IMR-90 (cell line): ENCODE measurements around the gene DPF3.

ENCODE experiments used
- NFE2L2 ChIP-seq: fragments of 150-350 bp; IDR thresholded peaks from 2 replicates; pipeline ENCODE4 v1.6.1; 2016; ENCODE audit warnings: low read depth, mild to moderate bottlenecking, low read length
- POLR2A ChIP-seq: IDR thresholded peaks from 2 replicates; pipeline ENCODE4 v1.6.1; 2012; ENCODE audit warnings: mild to moderate bottlenecking, low read depth, low read length
- RAD21 ChIP-seq: IDR thresholded peaks from 2 replicates; pipeline ENCODE4 v1.6.1; 2012; ENCODE audit warnings: low read length, improper control_type of control experiment
- RCOR1 ChIP-seq: IDR thresholded peaks from 2 replicates; pipeline ENCODE4 v1.6.1; 2012; ENCODE audit warnings: mild to moderate bottlenecking, low read length, improper control_type of control experiment; ENCODE audit not compliant: insufficient replicate concordance
- SMC3 ChIP-seq: fragments of 150-350 bp; IDR thresholded peaks from 2 replicates; pipeline ENCODE4 v1.6.1; 2016; ENCODE audit warnings: low read depth, mild to moderate bottlenecking, antibody characterized with exemption, low read length, moderate library complexity
- TF ChIP-seq, protein P1 (sequence below): fragments of 150-350 bp; IDR thresholded peaks from 2 replicates; pipeline ENCODE4 v1.6.1; 2017; ENCODE audit warnings: mild to moderate bottlenecking, antibody characterized with exemption, low read length, low read depth
- TF ChIP-seq, protein P2 (sequence below): conservative IDR thresholded peaks from 2 replicates; pipeline ENCODE4 v1.5.1; 2012; ENCODE audit warnings: mild to moderate bottlenecking, low read depth, low read length, improper control_type of control experiment

DNA sequence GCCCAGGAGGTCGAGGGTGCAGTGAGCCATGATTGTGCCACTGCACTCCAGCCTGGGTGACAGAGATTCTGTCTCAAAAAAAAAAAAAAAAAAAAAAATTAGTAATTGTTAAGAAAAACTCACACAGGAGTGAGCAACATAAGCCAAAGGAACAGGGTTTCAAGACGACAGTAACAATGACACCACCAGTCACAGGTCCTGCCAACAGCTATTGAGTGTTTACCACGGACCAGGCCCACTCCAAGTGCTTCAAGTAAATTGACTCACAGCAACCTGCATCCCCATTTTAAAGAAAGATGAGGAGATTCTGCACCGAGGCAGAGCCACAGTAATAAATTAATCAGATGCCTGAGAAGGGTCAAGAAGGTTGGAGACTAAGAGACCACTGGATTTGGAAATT lies 194.5 kb downstream of the DPF3 start:
- no peak for TF ChIP-seq SMC3
- TF ChIP-seq, protein P1, sequence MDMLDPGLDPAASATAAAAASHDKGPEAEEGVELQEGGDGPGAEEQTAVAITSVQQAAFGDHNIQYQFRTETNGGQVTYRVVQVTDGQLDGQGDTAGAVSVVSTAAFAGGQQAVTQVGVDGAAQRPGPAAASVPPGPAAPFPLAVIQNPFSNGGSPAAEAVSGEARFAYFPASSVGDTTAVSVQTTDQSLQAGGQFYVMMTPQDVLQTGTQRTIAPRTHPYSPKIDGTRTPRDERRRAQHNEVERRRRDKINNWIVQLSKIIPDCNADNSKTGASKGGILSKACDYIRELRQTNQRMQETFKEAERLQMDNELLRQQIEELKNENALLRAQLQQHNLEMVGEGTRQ, result no peak
- no peak for TF ChIP-seq POLR2A
- TF ChIP-seq, protein P2, sequence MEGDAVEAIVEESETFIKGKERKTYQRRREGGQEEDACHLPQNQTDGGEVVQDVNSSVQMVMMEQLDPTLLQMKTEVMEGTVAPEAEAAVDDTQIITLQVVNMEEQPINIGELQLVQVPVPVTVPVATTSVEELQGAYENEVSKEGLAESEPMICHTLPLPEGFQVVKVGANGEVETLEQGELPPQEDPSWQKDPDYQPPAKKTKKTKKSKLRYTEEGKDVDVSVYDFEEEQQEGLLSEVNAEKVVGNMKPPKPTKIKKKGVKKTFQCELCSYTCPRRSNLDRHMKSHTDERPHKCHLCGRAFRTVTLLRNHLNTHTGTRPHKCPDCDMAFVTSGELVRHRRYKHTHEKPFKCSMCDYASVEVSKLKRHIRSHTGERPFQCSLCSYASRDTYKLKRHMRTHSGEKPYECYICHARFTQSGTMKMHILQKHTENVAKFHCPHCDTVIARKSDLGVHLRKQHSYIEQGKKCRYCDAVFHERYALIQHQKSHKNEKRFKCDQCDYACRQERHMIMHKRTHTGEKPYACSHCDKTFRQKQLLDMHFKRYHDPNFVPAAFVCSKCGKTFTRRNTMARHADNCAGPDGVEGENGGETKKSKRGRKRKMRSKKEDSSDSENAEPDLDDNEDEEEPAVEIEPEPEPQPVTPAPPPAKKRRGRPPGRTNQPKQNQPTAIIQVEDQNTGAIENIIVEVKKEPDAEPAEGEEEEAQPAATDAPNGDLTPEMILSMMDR, result no peak
- TF ChIP-seq RCOR1, result no peak
- no peak for TF ChIP-seq RAD21
- TF ChIP-seq NFE2L2, result no peak
